A673 (cell line): ENCODE results near the gene TECPR2.

ENCODE experiments used
- CTCF ChIP-seq: fragments of 300-800, 200-600 bp; sonication (generic); conservative IDR thresholded peaks from 2 replicates; pipeline ENCODE4 v1.5.1; 2017; ENCODE audit warnings: low read depth, mild to moderate bottlenecking, antibody characterized with exemption, low read length, moderate library complexity, mixed read lengths
- EZH2 ChIP-seq: fragments of 200-600 bp; sonication (generic); IDR thresholded peaks from 2 replicates; pipeline ENCODE4 v1.6.1; 2017; ENCODE audit warnings: borderline replicate concordance, low read depth, mild to moderate bottlenecking, mixed read lengths, antibody characterized with exemption, low read length; ENCODE audit not compliant: poor library complexity, severe bottlenecking

- TF ChIP-seq EZH2, result no peak
- no peak for TF ChIP-seq CTCF
Observed at GRCh38 chr14:102461490-102462338, 99.0 kb downstream of the TECPR2 start.
